ENCODE measurements around the gene CTNNAL1. TPM values are rescaled to one million over a fixed set of nuclear protein-coding genes. Genes with fewer than 3 reads are reported as not detected.

Gene CTNNAL1
- total RNA-seq, 1 donor from 2014 or later, result 11.5 TPM

GRCh38 chr9:109028457-109028856 is 15.2 kb upstream of the CTNNAL1 start:
- intact Hi-C loops (cut with micrococcal nuclease), result no loop called here

- intact Hi-C loops (cut with micrococcal nuclease), result no loop called here
Observed at GRCh38 chr9:109027176-109027575, 13.9 kb upstream of the CTNNAL1 start.

- intact Hi-C loops (cut with micrococcal nuclease), result no loop called here
Observed at GRCh38 chr9:109026306-109026705, 13.0 kb upstream of the CTNNAL1 start.

- intact Hi-C loops (cut with micrococcal nuclease), result no loop called here
Observed at GRCh38 chr9:109022873-109023272, 9.6 kb upstream of the CTNNAL1 start.

- intact Hi-C loops (cut with micrococcal nuclease), result no loop called here
Observed at GRCh38 chr9:109020581-109021511, 7.5 kb upstream of the CTNNAL1 start.

- intact Hi-C loops (cut with micrococcal nuclease), result no loop called here
Observed at GRCh38 chr9:109020113-109020512, 6.8 kb upstream of the CTNNAL1 start.

- intact Hi-C loops (cut with micrococcal nuclease), result no loop called here
Observed at GRCh38 chr9:109019420-109019819, 6.1 kb upstream of the CTNNAL1 start.

GRCh38 chr9:109017493-109017892 is 4.2 kb upstream of the CTNNAL1 start:
- intact Hi-C loops (cut with micrococcal nuclease), result no loop called here

- intact Hi-C loops (cut with micrococcal nuclease), result no loop called here
Observed at GRCh38 chr9:109017061-109017460, 3.8 kb upstream of the CTNNAL1 start.

- intact Hi-C loops (cut with micrococcal nuclease), result no loop called here
Observed at GRCh38 chr9:109016132-109016531, 2.8 kb upstream of the CTNNAL1 start.

- intact Hi-C loops (cut with micrococcal nuclease), result loop anchor here (5.0 kb wide), 5 partner anchors 168 to 1527 kb away; partner anchors contain the start of gene KLF4
Observed at GRCh38 chr9:109014608-109015280, 1.4 kb upstream of the CTNNAL1 start.

GRCh38 chr9:109013679-109014607 is 644 bp upstream of the CTNNAL1 start:
- intact Hi-C loops (cut with micrococcal nuclease), result loop anchor here (1.0 to 5.0 kb wide), 13 partner anchors 80 to 1731 kb away; partner anchors contain the start of genes ABITRAM, ELP1, EPB41L4B and KLF4

- intact Hi-C loops (cut with micrococcal nuclease), result loop anchor here (1.0 to 5.0 kb wide), 15 partner anchors 11 to 1729 kb away; partner anchors contain the start of genes EPB41L4B, KLF4, RAD23B and TXN
Observed at GRCh38 chr9:109012009-109012875, 1.1 kb downstream of the CTNNAL1 start.

- intact Hi-C loops (cut with micrococcal nuclease), result loop anchor here (5.0 kb wide), 5 partner anchors 171 to 1524 kb away; partner anchors contain the start of gene KLF4
Observed at GRCh38 chr9:109011231-109011671, 2.0 kb downstream of the CTNNAL1 start.

- intact Hi-C loops (cut with micrococcal nuclease), result loop anchor here (5.0 kb wide), 5 partner anchors 172 to 1523 kb away; partner anchors contain the start of gene KLF4
Observed at GRCh38 chr9:109010746-109011145, 2.6 kb downstream of the CTNNAL1 start.

GRCh38 chr9:109005678-109006077 is 7.6 kb downstream of the CTNNAL1 start:
- intact Hi-C loops (cut with micrococcal nuclease), result no loop called here

- intact Hi-C loops (cut with micrococcal nuclease), result no loop called here
Observed at GRCh38 chr9:109003116-109003515, 10.2 kb downstream of the CTNNAL1 start.

GRCh38 chr9:109002141-109002540 is 11.2 kb downstream of the CTNNAL1 start:
- intact Hi-C loops (cut with micrococcal nuclease), result no loop called here

GRCh38 chr9:109001275-109001676 is 12.0 kb downstream of the CTNNAL1 start:
- intact Hi-C loops (cut with micrococcal nuclease), result loop anchor here (1.0 kb wide), 1 partner anchor 11 kb away; no protein-coding TSS in a partner anchor

- intact Hi-C loops (cut with micrococcal nuclease), result no loop called here
Observed at GRCh38 chr9:108997112-108997511, 16.2 kb downstream of the CTNNAL1 start.

Data from T-helper 1 cell treated with Interleukin-12 subunit alpha and Interleukin-12 subunit beta and Interleukin-4 antibody, amounts not matched to agents 30 ng/mL and 1 ng/mL, for 36 hours (primary cell).